ENCODE results near the gene TUBA4B.
"Not testable (repeated sequence)": the region's sequence is repeated elsewhere in the genome, so short reads cannot be mapped to it uniquely, and the experiment has no call there.

Gene TUBA4B

GRCh38 chr2:219274361-219274921 lies 21.4 kb downstream of the TUBA4B start:
- DNase-seq (ENCODE audit: low read depth in 2 of 2) = no peak

DNA sequence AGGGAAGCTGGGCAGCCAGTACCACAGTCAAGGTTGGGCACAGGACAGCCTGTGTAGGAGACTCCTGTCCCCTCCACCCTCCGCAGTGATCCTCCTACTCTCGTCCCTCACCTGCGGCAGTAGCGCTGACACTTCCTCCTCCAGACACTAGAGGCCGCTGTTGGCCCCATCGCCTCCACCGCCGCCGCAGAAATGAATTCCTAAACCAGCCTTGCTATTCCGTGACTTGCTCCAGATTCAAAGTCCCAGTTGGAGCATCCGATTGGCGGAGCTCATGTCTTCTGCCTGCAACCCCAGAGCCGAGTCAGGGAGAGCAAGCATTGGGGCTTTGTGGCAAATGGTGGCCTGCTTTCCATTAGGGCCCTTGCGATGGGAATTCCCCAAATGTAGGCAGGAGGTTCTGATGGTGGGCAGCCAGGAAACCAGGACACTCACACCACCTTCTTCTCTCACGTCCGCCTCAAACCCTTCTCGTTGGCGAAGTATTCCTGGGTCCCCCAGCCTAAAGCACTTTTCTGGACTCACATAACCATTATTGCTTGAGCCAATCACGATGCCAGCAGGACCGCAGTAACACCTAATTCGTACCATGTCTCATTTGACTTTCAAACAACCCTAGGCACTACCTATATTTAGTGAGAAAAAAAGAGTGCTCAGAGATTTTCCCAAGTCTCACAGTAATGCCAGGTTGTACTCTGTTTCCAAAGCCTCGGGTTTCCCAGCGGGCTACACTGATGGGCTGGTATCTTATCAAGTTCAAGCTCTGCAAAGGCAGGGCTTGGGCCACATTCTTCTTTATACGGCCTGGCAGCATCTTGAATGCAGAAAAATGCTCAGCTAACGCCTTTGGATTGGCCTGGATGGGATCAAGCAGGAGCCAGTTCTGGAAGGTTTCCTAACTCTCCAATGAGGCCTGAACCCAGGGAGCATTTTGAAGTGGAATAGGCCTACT lies 24.9 kb downstream of the TUBA4B start:
- DNase-seq (ENCODE audit: low read depth in 2 of 2) = peak; percentile 49 to 65

GRCh38 chr2:219278655-219279150 lies 25.7 kb downstream of the TUBA4B start:
- no peak for DNase-seq (ENCODE audit: low read depth in 2 of 2)

DNA sequence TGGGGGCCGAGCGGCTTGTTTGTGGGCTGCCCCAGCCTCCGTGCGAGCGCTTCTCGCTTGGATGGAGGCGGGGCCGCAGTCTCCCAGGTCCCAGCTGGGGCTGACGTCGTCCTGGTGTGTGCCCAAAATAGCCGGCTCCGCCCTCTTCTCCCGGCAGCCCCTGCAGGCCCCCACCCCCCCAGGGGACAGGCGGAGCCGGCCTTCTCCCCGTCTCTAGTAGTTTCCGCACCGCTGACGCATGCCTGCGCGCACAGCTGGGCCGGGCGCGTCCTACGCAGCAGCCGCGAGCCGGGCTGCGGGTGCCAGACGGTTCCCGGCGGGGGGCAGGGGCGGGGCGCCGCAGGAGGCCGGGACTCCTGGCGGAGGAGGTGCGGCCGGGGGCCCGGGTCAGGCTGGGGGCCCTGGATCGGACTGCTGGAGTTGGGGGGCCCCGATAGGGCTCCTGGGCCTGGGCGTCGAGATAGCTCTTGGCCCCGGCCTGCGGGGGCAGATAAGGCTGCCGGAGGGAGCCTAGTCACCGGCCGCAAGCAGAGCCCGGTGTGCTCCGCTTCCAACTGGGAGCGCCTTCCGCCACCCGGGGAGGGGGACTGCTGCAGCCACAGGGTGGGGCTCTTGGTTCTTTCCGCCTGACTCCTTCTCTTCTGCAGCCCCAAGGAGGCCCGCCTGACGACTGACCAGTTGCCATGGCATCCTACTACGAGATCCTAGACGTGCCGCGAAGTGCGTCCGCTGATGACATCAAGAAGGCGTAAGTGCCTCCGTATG lies 26.3 kb downstream of the TUBA4B start, which contains the start of gene DNAJB2:
TSS of gene DNAJB2 (plus strand) at position 216 of the 765 bp plus-strand sequence. CDS start at position 684, 468 bp downstream.
- peak; percentile 99 to 100 for DNase-seq (ENCODE audit: low read depth in 2 of 2)

GRCh38 chr2:219279916-219280516 lies 27.0 kb downstream of the TUBA4B start:
- no peak for DNase-seq (ENCODE audit: low read depth in 2 of 2)

DNA sequence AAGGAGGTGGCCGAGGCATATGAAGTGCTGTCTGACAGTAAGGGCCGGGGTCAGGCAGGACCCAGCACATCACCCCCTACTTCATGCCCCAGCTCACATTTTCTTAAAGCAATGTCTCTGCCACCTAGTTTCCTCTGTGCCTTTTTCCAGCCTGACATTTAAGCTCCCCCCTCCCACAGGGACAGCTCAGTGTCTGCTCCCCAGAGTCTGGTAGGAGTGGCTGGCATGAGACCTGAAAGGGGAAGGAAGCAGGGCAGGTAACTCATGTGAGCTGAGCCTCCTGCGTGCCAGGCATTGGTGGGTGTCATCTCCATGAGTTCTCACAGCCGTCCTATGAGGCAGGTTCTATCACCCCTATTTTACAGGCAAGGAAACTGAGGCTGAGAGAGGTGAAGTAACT lies 27.6 kb downstream of the TUBA4B start:
- DNase-seq (ENCODE audit: low read depth in 2 of 2) = no peak

DNA sequence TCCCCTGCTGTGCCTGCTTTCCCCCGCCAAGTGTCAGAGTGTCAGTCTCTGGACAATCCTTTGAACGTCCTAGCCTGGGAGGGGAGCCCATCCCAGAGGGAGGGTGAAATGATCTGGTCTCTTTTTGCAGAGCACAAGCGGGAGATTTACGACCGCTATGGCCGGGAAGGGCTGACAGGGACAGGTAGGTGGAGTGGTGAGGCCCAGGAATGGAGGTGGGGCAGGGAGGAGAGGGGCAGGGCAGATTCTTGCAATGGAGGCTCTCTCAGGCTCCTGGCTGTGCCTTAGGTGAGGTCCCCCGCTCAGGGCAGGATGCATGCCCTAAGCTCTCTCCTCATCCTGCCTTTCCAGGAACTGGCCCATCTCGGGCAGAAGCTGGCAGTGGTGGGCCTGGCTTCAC lies 28.5 kb downstream of the TUBA4B start:
- no peak for DNase-seq (ENCODE audit: low read depth in 2 of 2)

DNA sequence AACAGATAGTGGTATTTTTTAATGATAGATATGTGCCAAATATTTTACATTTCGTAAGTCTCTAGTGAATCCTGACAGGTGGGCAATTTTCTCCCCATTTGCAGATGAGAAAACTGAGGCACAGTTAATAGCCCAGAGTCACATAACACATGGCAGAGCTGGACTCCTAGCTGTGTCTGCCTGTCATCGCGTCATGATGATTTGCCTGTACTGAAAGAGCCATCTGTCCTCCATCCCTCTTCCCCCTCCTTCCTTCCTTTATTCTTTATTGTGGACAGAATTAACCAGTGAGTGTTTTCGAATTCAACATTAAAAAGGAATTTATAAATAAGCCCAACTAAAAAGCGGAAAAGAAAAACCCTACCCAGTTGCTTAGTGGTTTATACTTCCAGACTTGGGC lies 29.3 kb downstream of the TUBA4B start:
- DNase-seq (ENCODE audit: low read depth in 2 of 2) = no peak

DNA sequence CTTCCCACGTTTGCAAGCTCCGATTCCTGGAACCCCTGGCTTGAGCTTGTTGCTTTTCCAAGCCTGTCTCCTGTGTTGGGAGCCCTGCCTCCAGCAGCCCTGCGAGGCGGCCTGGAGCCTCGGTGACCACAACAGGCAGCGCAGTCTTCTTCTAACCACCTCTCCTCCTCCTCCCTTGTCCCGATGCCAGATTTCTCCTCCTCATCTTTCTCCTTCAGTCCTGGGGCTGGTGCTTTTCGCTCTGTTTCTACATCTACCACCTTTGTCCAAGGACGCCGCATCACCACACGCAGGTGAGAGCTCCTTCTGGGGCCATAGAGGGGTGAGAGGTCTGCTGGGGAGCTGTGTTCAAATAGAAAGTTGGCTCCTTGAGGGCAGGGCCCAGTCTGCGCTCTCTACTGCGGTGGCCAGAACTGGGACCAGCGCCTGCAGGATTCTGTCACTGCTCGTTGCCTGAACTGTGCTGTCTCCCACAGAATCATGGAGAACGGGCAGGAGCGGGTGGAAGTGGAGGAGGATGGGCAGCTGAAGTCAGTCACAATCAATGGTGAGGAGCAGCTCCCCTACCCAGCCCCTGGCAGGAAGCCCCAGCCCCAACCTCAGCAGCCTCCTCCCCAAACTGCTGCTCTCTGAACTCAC lies 30.0 kb downstream of the TUBA4B start:
- no peak for DNase-seq (ENCODE audit: low read depth in 2 of 2)

- DNase-seq (ENCODE audit: low read depth in 2 of 2) = no peak
Measured at GRCh38 chr2:219284501-219285372, 31.7 kb downstream of the TUBA4B start.

GRCh38 chr2:219285373-219285735 lies 32.3 kb downstream of the TUBA4B start:
- no peak for DNase-seq (ENCODE audit: low read depth in 2 of 2)

- DNase-seq (ENCODE audit: low read depth in 2 of 2) = no peak
Measured at GRCh38 chr2:219285894-219286425, 32.9 kb downstream of the TUBA4B start.

DNA sequence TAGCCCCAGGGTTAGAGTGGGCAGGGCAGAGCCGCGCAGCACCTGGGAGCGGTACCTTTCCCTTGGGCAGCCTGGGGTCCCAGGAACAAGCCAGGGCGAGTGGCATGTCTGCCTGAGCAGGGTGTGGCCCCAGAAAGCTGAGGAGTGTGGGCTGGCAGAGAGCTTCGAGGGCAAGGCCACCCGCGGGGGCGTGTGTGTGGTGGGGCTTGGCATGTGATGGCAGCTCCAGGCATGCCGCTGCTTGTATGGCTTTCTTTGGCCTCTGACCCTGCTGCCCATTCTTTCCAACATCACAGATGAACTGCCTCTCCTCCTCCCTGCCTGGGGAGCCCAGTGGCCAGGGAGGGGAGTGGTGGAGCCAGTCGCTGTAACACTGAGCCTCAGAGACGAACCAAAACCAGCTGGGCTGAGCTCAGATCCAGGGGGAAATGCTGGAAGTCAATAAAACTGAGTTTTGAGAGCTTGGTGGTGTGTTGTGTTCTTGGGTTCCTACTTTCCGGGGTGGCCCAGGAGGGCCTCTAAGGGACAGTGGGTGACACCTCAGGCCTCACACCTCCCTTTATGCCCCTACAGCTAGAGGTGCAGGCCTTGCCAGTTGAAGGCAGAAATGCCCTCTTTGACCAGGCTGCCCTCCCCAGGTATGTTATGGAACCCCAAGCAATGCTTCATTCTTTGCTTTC lies 33.5 kb downstream of the TUBA4B start:
- no peak for DNase-seq (ENCODE audit: low read depth in 2 of 2)

- not testable (repeated sequence) for DNase-seq (ENCODE audit: low read depth in 2 of 2)
Measured at GRCh38 chr2:219287116-219287440, 34.0 kb downstream of the TUBA4B start.

GRCh38 chr2:219287580-219288265 lies 34.7 kb downstream of the TUBA4B start:
- no peak for DNase-seq (ENCODE audit: low read depth in 2 of 2)

DNA sequence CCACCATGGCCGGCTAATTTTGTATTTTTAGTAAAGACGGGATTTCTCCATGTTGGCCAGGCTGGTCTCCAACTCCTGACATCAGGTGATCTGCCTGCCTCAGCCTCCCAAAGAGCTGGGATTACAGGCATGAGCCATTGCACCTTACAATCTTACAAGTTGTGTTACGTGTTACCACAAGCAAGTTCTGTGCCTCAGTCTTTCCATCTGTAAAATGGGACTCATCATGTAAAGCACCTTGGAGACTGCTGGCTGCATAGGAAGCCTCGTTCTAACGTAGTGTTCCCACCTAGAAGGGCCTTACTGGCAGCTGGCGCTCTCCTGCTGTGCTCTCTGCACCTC lies 36.1 kb downstream of the TUBA4B start:
- DNase-seq (ENCODE audit: low read depth in 2 of 2) = no peak

GRCh38 chr2:219289537-219290361 lies 36.7 kb downstream of the TUBA4B start:
- DNase-seq (ENCODE audit: low read depth in 2 of 2) = no peak

Measured in stimulated activated CD4-positive, alpha-beta T cell treated with anti-CD3 and anti-CD28 coated beads, Interleukin-15, amount 100 ng/mL, for 48 hours (primary cell).